Stimulated activated CD4-positive, alpha-beta T cell treated with anti-CD3 and anti-CD28 coated beads, Interleukin-15, amount 100 ng/mL, for 48 hours (primary cell): ENCODE results near the gene NEDD8.

ENCODE experiments used
- DNase-seq, 2 donors: peaks; one replicate each; pipeline ENCODE4 v3.0.0-alpha.2; 2020; ENCODE audit warnings: low read depth in 2 of 2

Gene NEDD8

GRCh38 chr14:24196071-24197055 is 35.8 kb downstream of the NEDD8 start:
- no peak for DNase-seq

- peak; percentile 80 for DNase-seq
Measured at GRCh38 chr14:24195186-24196070, 36.7 kb downstream of the NEDD8 start, which contains the start of gene TM9SF1. TSS of gene TM9SF1 (minus strand) at chr14:24195441. CDS start at chr14:24195019, 422 bp downstream.

DNA sequence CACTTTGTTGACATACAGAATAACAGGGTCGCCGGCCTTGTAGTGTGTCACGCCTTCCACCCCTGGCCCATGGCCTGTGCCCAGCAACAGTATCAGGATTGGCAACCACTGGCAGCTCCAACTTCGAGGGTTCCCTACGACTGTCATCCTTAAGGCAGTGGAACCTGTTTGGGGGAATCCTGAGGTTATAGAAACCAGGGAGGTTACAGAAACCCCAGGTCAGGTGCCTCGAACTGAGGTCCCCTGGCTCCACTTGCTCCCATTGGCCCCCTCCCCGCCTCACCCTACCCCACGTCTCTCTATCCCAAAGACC is 37.3 kb downstream of the NEDD8 start:
- no peak for DNase-seq

- no peak for DNase-seq
Measured at GRCh38 chr14:24194186-24194872, 37.8 kb downstream of the NEDD8 start.

DNA sequence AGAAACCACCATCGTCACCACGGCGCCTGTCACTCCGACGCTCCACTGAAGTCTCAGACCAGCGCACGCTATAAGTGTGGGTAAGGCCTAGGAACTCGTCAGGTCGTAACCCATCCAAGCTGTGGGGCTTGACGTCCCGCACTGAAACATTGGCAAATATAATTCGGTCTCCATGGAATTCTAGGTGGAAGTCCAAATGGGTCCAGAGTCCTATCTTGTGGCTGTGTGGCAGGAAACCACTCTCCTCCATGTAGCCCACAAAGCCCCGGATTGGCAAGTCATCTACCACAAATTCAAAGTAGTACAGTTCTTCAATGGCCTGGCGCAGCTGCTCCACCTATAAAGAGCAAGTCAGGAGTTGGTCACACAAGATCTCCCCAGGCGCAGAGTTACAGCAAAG is 39.2 kb downstream of the NEDD8 start:
- DNase-seq: no peak

GRCh38 chr14:24190416-24190815 is 41.8 kb downstream of the NEDD8 start:
- DNase-seq: no peak

GRCh38 chr14:24189460-24189859 is 42.7 kb downstream of the NEDD8 start:
- no peak for DNase-seq

DNA sequence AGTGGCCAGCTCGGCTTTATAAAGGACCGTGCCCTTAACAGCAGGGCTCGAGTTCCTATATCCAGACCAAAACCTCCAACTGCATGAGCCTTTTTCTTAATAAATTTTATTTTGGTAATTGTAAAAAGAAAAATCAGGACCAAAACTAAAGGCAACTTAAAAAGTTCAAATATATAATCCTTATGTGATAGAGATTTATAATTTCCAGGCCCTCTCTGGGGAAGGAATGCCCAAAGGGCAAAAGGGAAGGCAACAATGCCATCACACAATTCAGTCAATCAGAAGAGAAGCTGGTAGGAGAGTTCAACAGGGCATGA is 43.1 kb downstream of the NEDD8 start:
- no peak for DNase-seq

DNA sequence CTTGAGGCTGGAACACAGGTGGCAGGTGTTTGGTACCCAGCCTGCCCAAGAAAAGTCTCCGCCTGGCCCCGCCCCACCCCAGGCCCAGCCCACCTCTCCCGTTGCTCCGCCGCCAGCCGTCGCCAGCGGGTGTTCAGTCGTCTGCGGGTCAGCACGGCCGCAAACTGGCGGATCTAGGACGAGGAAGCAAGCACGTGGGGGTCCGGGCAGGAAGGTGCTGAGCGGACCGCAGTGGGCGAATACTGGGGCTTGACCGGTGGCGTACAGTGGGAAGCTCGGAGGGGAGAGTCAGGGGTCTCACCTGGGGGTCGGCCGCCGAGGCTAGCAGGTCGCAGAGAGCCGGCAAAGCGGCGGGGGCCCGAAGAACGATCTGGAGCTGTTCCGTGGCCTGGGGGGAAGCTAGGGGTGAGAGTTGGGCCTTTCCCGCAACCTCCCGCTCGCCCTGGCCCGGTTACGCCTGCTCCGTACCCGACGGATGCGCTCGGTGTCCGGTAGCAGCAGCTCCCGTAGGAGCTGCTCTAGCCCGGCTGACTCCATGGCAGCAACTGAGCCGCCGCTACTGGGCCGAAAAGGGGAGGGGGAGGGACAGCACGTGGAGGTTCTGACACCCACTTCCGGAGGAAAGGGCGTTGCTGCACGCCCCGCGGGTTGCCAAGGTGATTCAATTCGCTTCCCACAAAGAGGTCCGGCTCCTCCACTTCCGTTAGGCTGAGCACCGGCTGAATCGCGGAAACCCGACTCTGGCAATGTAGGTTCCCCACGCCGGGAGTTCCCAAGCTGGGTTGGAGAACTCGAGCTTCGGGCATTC is 43.7 kb downstream of the NEDD8 start, which contains the start of gene IPO4:
TSS of gene IPO4 (minus strand) at position 566 of the 808 bp plus-strand sequence. CDS start at position 537, 29 bp downstream.
- DNase-seq: peak; percentile 92 to 94

DNA sequence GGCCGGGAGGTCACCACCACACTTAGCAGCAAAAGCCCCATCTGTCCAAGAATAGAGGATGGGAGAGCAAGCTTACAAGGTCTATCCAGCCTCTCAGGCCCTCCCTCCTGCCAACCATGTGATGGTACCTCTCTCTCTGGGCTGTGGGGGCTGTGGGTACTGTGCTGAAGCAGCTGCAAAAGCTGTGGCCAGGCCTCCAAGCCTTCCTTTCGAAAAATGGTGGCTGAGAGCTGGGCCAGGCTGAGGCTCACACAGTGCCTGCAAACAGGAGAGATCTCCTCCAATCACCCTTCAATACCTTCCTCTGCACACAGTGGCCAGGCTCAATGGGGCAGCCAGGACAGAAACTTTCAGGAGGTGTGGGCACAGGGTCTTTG is 44.6 kb downstream of the NEDD8 start:
- DNase-seq: no peak

DNA sequence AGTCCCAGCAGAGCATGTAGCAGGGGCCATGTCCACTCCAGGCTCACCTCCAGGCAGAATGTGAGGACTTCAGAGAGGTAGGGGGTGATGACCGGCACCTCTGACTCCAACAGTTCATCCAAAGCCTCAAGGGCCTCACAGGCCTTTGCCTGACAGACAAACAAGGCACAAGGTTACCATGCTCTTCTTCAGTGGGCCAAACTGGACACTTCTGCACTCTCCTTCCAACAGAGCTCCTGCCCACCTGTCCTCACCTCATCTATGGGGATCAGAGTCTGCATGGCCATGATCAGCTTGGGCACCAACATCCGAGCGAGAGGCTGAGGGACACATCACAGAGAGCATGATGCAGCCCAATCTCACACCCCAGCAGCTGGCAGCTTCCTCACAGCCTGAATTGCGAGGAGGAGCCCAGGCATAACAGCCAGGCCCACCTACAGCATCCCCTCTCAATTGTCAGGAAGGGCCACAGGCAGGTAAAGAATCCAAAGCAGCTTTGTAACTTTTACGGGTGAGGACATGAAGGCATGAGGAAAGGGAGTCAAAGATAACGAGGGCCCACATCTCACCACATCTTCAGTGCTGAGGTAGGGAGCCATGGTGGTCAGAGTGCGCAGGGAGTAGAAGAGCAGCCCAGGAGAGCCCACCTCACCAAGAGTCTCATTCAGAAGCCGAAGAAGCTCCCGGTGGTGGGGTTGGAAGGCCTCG is 45.2 kb downstream of the NEDD8 start:
- DNase-seq: no peak

GRCh38 chr14:24185741-24186140 is 46.4 kb downstream of the NEDD8 start:
- no peak for DNase-seq

GRCh38 chr14:24185026-24185425 is 47.1 kb downstream of the NEDD8 start:
- DNase-seq: no peak

GRCh38 chr14:24184104-24184970 is 47.8 kb downstream of the NEDD8 start:
- DNase-seq: no peak

GRCh38 chr14:24183014-24183481 is 49.1 kb downstream of the NEDD8 start:
- no peak for DNase-seq

DNA sequence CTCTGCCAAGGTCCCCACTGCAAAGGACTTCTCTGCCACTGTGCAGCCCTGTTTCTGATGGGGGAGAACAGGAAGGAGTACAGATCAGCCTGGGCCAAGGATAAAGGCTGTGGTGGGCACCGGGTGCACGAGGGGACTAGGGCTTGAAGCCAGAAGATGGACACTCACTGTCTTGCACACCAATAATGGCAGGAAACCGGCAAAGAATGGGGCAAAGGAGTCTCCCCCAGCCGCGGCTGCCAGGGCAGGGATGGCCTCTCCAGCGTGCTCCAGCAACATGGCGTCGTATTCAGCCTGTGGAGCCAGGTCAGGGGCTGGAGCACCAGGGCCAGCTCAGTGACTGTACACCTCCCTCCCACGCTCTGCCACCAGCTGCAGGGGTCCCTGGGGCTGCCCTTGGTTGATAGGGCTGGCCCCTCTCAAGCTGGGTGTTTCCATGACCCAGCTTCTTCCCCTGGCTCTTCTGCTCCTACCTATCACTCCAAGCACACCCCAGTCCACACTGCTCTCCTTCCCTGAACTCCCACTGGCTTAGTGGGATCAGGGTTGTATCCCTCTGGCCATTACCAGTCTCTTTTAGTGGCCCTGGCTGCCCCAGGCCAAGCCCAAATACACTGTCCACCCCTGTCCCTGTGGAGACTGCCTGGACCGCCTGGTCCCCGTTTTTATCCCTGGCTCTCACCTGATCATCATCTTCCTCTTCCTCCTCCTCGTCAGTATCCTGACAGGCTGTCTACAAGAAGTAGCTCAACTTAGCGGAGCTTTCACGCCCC is 49.9 kb downstream of the NEDD8 start:
- DNase-seq: no peak

DNA sequence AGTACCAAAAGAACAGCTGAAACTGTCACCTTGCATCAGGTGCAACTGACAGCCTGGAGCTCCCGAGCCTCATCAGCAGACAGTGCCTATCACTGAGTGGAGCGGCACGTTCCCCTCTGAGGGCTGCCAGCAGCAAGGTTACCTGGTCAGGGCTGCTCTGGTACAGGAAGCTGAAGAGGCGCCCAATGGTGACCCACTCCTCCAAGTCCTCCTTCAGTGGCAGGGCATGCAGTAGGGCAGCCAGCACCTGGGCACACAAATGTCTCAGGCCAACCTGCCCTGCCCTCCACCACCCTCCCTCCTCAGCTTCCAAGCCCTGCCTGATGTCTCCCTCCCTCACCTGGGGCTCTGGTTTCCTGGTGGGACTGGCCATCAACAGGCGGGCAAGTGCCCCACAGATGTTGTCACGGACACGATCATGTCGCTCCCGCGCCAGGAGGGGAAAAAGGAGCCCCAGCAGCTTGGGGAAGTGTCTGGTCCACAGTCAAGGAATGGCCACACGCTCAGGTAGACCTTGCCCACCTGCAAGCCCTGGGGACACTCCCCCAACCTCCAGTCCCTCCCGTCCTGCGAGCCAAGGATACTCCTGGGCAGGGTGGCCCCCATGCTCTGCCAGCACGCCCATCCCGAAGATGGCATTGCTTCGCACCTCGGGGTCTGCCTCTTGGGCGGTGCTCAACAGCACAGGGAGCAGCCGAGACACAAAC is 50.6 kb downstream of the NEDD8 start:
- no peak for DNase-seq
